Measurements from ENCODE around the gene OR5AN1.
"Not testable (repeated sequence)": the region's sequence is repeated elsewhere in the genome, so short reads cannot be mapped to it uniquely, and the experiment has no call there.

Gene OR5AN1, protein sequence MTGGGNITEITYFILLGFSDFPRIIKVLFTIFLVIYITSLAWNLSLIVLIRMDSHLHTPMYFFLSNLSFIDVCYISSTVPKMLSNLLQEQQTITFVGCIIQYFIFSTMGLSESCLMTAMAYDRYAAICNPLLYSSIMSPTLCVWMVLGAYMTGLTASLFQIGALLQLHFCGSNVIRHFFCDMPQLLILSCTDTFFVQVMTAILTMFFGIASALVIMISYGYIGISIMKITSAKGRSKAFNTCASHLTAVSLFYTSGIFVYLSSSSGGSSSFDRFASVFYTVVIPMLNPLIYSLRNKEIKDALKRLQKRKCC

DNA sequence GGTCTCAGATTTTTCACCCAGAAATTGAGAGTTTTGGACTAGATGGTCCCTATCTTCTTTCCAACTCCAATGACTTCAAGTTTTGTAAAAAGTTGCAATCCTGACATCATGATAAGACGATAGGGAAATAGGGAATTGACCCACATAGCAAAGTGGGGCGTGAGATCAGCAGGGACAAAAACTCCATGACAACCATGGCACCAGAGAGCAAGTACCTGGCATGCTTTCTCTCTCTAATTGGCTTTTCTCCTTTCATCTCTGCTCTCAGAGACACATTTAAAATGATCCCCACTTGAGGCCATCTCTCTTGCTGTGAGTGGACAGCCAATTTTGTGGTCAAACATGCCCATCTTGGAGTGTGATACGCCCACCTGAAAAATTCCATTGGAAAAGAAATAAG lies at the start of gene OR5AN1:
OR5AN1 (plus strand) TSS at position 301 of the 400 bp plus-strand sequence. CDS start 5,564 bp downstream, outside the sequence.
- DNase-seq (ENCODE audit: insufficient read length, low spot score) (no peak), FAIRE-seq (no peak)
- TF ChIP-seq, protein P1, sequence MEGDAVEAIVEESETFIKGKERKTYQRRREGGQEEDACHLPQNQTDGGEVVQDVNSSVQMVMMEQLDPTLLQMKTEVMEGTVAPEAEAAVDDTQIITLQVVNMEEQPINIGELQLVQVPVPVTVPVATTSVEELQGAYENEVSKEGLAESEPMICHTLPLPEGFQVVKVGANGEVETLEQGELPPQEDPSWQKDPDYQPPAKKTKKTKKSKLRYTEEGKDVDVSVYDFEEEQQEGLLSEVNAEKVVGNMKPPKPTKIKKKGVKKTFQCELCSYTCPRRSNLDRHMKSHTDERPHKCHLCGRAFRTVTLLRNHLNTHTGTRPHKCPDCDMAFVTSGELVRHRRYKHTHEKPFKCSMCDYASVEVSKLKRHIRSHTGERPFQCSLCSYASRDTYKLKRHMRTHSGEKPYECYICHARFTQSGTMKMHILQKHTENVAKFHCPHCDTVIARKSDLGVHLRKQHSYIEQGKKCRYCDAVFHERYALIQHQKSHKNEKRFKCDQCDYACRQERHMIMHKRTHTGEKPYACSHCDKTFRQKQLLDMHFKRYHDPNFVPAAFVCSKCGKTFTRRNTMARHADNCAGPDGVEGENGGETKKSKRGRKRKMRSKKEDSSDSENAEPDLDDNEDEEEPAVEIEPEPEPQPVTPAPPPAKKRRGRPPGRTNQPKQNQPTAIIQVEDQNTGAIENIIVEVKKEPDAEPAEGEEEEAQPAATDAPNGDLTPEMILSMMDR (IDR thresholded peaks at IDR 0.05; ENCODE audit: insufficient read depth, missing control alignments) = no peak

DNA sequence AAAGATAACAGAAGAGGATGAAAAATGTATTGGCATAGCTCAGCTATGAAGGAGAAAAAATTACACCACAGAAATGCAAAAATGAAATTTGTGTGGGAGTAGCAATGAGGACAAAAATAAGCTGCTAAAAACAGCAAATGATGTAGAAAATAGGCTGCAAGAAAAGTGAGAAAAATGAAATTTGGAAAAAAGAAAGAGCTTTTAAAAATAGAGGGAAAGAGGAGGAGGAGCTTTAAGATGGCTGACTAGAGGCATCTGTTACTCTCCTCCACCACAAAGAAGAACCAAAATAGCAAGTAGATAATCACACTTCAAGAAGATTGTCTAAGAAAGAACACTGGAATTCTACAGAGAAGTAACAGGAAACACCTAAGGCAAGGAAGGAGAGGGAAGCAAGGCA lies 23.7 kb upstream of the OR5AN1 start:
- DNase-seq (ENCODE audit: insufficient read length, low spot score) = no peak
- no peak for FAIRE-seq
- TF ChIP-seq, protein P1 (IDR thresholded peaks at IDR 0.05; ENCODE audit: insufficient read depth, missing control alignments) = no peak

DNA sequence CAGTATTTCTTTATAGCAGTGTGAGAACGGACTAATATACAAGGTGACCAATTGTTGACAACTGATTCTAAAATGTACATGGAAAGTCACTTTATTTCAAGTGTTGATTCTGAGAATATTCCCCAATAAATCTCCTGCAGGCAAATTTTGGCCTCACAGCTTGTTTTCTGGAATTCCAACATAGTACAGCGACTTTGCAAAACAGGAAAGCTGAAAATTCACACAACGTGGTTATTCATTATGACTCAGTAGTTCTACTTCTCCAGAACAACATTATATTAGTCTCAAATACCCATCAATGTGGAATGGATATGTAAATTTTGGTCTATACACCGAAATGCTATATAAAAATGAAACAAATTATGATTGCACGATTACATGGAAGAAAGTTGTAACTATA lies 22.5 kb upstream of the OR5AN1 start:
- TF ChIP-seq, protein P1 (IDR thresholded peaks at IDR 0.05; ENCODE audit: insufficient read depth, missing control alignments) = no peak
- no peak for DNase-seq (ENCODE audit: insufficient read length, low spot score)
- FAIRE-seq = no peak

DNA sequence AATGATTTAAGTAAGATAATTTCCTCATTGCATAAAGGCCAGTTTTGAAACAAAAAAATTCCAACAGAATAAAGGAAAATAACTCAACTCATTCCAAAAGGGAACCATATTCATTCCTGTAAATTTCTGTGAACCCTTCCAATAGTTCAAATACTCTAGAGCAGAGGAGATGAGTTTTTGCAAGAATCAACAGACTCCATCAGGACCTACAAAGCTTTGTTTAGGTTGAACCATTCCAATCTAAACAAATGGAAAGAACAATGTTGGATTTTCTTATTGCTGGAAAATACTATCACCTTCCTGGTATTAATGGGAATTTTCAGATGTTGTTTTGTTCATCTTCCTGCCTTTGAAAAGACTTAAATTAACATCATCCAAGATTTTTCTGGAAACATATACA lies 21.8 kb upstream of the OR5AN1 start:
- DNase-seq (ENCODE audit: insufficient read length, low spot score) (no peak), FAIRE-seq (no peak)
- TF ChIP-seq, protein P1 (IDR thresholded peaks at IDR 0.05; ENCODE audit: insufficient read depth, missing control alignments) = no peak

DNA sequence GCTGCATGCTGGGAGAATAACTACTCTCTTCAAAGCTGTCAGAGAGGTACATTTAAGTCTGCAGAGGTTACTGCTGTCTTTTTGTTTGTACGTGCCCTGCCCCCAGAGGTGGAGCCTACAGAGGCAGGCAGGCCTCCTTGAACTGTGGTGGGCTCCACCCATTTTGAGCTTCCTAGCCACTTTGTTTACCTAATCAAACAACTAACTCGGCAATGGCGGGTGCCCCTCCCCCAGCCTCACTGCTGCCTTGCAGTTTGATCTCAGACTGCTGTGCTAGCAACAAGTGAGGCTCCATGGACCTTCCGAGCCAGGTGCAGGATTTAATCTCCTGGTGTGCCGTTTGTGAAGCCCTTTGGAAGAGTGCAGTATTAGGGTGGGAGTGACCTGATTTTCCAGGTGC lies 9.0 kb upstream of the OR5AN1 start:
- DNase-seq (ENCODE audit: insufficient read length, low spot score); FAIRE-seq: not testable (repeated sequence)

DNA sequence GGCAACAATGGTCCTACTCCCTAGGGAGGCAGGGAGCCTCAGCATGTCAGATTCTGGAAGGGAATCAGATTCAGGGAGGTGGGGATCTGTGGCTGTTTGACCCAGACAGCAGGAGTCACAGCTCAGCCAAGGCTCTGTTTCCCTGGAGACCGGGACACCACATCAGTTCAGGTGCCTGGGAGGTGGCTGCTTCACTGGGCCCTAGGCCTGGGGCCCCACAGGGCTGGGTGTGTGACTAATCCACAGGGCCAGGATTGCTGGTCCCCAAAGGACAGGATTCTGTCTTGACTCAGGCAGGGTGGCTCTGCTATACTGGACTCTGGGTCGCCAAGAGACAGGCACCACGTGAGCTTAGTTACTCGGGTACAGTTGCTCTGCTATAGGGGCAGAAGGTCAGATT lies 3.5 kb upstream of the OR5AN1 start:
- DNase-seq (ENCODE audit: insufficient read length, low spot score) (no peak), FAIRE-seq (no peak)
- TF ChIP-seq, protein P1 (IDR thresholded peaks at IDR 0.05; ENCODE audit: insufficient read depth, missing control alignments) = no peak

DNA sequence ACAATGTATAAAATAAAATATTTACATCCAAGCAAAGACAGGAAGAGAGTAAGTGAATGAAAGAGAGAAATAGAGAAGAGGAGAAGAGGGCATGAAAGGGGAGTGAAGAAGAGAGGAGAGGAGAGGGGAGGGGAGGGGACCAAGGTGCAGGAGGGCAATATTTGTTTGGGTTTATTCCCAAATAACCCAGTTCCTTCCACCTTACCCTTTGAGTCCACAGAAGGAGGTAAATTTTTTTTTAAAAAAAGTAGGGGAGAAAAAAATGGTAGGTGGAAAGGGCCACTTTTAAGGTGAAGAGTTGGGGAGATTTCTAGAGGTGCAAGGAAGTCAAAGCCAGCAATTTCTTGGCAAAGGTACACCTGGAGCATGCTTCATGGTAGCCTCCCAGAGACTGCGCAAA lies 2.1 kb upstream of the OR5AN1 start:
- DNase-seq (ENCODE audit: insufficient read length, low spot score) (no peak), FAIRE-seq (no peak)
- TF ChIP-seq, protein P1 (IDR thresholded peaks at IDR 0.05; ENCODE audit: insufficient read depth, missing control alignments) = no peak
